ENCODE results near the gene TAGAP.
A peak's percentile ranks its signal among the peaks of the same experiment; 100 is the strongest.
"Not testable (repeated sequence)": the region's sequence is repeated elsewhere in the genome, so short reads cannot be mapped to it uniquely, and the experiment has no call there.

The TAGAP gene

DNA sequence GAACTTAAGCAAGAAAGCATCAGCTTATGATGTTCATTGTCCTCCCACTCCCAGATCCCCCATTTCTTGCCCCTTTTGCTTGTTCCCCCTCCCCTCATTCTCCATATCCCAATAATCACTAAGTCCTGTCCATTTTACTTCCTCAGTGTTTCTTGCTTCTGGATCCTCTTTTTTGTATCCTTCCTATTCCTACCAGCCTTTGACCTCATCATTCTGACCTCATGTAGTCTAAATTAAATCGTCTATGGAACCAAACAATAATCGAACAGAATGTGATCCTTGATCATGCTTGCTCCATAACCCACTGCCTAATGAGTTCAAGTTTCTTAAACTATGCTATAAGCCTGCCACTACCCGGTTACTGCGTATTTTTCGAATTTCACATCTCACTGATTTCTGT, 39.4 kb downstream of the TAGAP start:
- no peak for DNase-seq

- DNase-seq: no peak
Measured at GRCh38 chr6:159004592-159004991, 40.2 kb downstream of the TAGAP start.

- DNase-seq: no peak
Measured at GRCh38 chr6:159002432-159003155, 42.2 kb downstream of the TAGAP start.

- peak; percentile 96 for DNase-seq
Measured at GRCh38 chr6:158999666-159000403, 45.0 kb downstream of the TAGAP start, which contains the start of gene RSPH3. Gene RSPH3, minus strand, starts transcription at chr6:159000202. Its CDS starts 652 bp downstream, at chr6:158999550.

- no peak for DNase-seq
Measured at GRCh38 chr6:158999154-158999665, 45.6 kb downstream of the TAGAP start.

DNA sequence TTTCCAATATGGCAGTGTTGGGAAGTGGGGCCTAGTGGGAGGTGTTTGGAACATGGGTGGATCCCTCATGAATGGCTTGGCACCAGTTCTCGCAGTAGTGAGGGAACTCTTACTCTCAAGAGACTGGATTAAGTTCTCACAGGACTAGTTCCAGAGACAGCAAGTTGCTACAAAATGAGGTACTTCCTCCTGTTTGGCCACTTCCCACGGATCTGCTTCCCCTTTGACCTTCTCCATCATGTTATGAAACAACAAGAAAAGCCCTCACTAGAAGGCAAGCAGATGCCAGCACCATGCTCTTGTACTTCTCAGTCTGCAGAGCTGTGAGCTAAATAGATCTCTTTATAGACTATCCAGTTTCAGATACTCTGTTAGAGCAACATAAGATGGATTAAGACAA, 47.9 kb downstream of the TAGAP start:
- DNase-seq: no peak

DNA sequence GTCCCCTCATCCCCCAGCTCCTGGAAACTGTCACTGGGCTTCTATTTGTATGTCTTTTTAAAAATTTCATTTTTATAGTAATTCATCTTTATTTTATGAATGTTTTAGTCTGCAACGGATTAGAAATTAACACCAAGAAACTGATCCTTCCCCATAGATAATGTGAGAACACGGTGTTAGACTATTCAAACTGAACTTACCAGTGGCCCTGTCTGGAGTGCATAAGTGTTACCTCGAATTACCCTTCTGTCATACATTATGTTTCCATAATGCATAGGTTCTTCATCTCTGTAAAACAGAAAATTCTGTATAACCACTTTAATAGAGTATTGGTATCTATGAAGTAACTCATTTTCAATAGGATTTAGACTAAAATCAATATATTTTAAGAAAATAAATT, 51.2 kb downstream of the TAGAP start:
- DNase-seq: no peak

GRCh38 chr6:158991017-158991723, 53.6 kb downstream of the TAGAP start:
- DNase-seq: no peak

GRCh38 chr6:158989711-158990110, 55.1 kb downstream of the TAGAP start:
- not testable (repeated sequence) for DNase-seq

GRCh38 chr6:158988477-158988876, 56.3 kb downstream of the TAGAP start:
- DNase-seq: no peak

DNA sequence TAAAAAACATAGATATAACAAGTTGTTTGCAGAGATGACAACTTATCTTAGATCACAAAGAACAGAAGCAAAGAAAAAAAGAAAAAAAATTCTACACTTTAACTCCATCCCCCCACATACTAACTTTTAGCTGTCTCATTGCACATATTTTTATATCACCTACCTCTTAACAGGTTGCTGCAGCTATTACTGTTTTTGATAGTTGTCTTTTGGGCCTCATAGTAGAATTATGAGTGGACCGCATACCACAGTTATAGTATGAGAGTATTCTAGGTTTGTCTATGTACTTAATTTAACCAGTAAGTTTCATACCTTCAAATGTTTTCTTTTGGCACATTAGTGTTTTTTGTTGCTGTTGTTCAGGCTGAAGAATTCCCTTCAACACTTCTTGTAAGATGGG, 57.1 kb downstream of the TAGAP start:
- DNase-seq: no peak
